Large intestine (tissue), 3 donors: ENCODE data around the gene NDUFAF5. TPM values are rescaled to one million over a fixed set of nuclear protein-coding genes. Genes with fewer than 3 reads are reported as not detected.
A peak's percentile ranks its signal among the peaks of the same experiment; 100 is the strongest.

Experiments
- DNase-seq, 2 donors: peaks; one replicate each; pipeline versions ENCODE4 v3.0.0 to v3.0.0-alpha.2; 2013
- H3K27ac ChIP-seq: one replicate; pipeline ENCODE4 v1.5.1; 2013; ENCODE audit warnings: low read length
- H3K27me3 ChIP-seq: 2 replicates; pipeline ENCODE4 v1.6.1; 2013; ENCODE audit warnings: low read length; ENCODE audit not compliant: control insufficient read depth, insufficient read depth
- H3K36me3 ChIP-seq: 2 replicates; pipeline ENCODE4 v1.6.1; 2013; ENCODE audit warnings: low read length; ENCODE audit not compliant: control insufficient read depth, insufficient read depth
- H3K4me1 ChIP-seq: one replicate; pipeline ENCODE4 v1.6.1; 2013; ENCODE audit warnings: low read length; ENCODE audit not compliant: control insufficient read depth, insufficient read depth
- H3K4me3 ChIP-seq: one replicate; pipeline ENCODE4 v1.5.1; 2013; ENCODE audit warnings: low read length
- H3K9me3 ChIP-seq: one replicate; pipeline ENCODE4 v1.6.1; 2013; ENCODE audit warnings: mild to moderate bottlenecking, low read depth, low read length, moderate library complexity; ENCODE audit not compliant: control insufficient read depth
- WGBS: methylation state at CpG from one replicate; pipeline ENCODE4 v1.1.5; 2013; ENCODE audit warnings: low lambda C conversion rate; ENCODE audit not compliant: insufficient coverage; 5-methylcytosine and 5-hydroxymethylcytosine counted together
- polyA plus RNA-seq: library from polyadenylated mRNA; unstranded; fragments of 120-200 nt; gene quantifications from one replicate; pipeline ENCODE4 v1.2.1, GENCODE V29; 2013

NDUFAF5 gene
- polyA plus RNA-seq, 1 donor: 22.7 TPM

DNA sequence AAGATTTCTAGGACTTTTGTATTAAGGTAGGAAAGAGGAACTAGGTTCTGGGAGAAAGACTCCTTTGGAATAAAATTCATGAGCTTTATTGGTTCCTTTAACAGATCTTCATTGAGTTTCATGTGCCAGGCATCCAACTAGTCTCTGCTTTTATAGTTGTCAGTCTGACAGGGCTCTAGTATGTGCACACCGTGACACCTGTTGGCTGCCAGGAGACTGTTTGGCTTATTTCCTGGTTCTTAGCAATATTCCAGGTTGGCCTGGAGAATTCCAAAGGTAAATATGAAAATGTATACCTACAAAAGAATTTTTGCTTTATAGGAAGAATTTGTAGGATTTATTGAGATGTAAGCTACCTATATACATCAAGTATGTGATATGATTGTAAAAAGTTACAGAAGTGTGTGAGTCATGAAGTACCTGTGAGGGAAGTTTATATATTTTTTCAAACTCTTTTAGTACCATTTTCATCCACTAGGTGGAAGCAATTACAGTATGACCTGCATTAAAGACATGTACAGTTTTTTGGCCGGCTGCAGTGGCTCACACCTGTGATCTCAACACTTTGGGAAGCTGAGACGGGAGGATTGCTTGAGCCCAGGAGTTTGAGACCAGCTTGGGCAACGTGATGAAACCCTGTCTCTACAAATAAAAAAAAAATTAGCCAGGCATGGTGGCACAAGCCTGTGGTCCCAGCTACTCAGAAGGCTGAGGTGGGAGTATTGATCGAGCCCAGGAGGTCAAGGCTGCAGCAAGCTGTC is 35.2 kb downstream of the NDUFAF5 start:
- WGBS: no CpG with 5 or more reads among the region's 5 CpGs
- no peaks in the 10 kb centered on the region for H3K27me3 ChIP-seq

GRCh38 chr20:13821876-13822275 is 37.0 kb downstream of the NDUFAF5 start:
- no peaks in the 10 kb centered on the region for H3K27me3 ChIP-seq
- no peak overlapping the region for H3K4me3 ChIP-seq
- no CpG with 5 or more reads among the region's 7 CpGs for WGBS
- no peak overlapping the region for H3K27ac ChIP-seq
- H3K9me3 ChIP-seq: no peaks in the 10 kb centered on the region
- peaks cover 13% of the 10 kb centered on the region for H3K36me3 ChIP-seq
- no peaks in the 10 kb centered on the region for H3K4me1 ChIP-seq
- no peak for DNase-seq

More for the DNA sequence above, 35.2 kb downstream of the NDUFAF5 start:
- no peak overlapping the region for H3K27ac ChIP-seq
- peak; percentile 32 to 66 for DNase-seq
- no peaks in the 10 kb centered on the region for H3K9me3 ChIP-seq
- H3K4me1 ChIP-seq: no peaks in the 10 kb centered on the region
- H3K36me3 ChIP-seq: peaks cover 25% of the 10 kb centered on the region
- H3K4me3 ChIP-seq: no peak overlapping the region

- no peak overlapping the region for H3K4me3 ChIP-seq
- H3K9me3 ChIP-seq: no peaks in the 10 kb centered on the region
- DNase-seq: no peak
- H3K36me3 ChIP-seq: peaks cover 10% of the 10 kb centered on the region
- H3K27me3 ChIP-seq: no peaks in the 10 kb centered on the region
- H3K4me1 ChIP-seq: no peaks in the 10 kb centered on the region
- WGBS: no CpG with 5 or more reads among the region's 2 CpGs
- no peak overlapping the region for H3K27ac ChIP-seq
These were observed 37.6 kb downstream of the NDUFAF5 start for GRCh38 chr20:13822459-13822858.

DNA sequence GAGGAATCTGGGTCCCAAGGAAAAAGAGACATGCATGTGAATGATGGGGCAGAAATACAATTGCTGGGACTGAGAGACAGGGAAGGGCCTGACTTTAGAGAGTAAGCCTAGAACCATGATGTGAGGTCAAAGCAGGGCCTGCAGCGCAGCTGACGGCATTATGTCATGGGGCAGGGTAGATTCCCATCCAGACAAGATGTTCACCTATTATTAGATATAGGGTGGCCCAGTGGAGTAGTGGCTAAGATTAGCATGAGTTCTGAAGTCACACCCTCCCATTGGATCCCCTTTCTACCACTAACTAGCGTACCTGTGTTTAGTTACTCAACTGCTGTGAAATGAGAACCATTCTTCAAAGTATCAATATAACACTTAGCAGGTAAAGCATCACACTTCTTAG is 39.6 kb downstream of the NDUFAF5 start:
- Histone ChIP-seq H3K27me3 (no peaks in the 10 kb centered on the region), H3K4me1 (no peaks in the 10 kb centered on the region), H3K9me3 (no peaks in the 10 kb centered on the region), H3K27ac (no peak overlapping the region), H3K36me3 (no peaks in the 10 kb centered on the region), H3K4me3 (no peak overlapping the region)
- DNase-seq: no peak
- WGBS: no CpG with 5 or more reads among the region's 3 CpGs

GRCh38 chr20:13825465-13825864 is 40.6 kb downstream of the NDUFAF5 start:
- no peaks in the 10 kb centered on the region for H3K9me3 ChIP-seq
- DNase-seq: no peak
- H3K27me3 ChIP-seq: no peaks in the 10 kb centered on the region
- no CpG with 5 or more reads among the region's 5 CpGs for WGBS
- no peaks in the 10 kb centered on the region for H3K4me1 ChIP-seq
- H3K36me3 ChIP-seq: no peaks in the 10 kb centered on the region
- no peak overlapping the region for H3K27ac ChIP-seq
- no peak overlapping the region for H3K4me3 ChIP-seq

GRCh38 chr20:13831476-13831875 is 46.6 kb downstream of the NDUFAF5 start:
- no peaks in the 10 kb centered on the region for H3K4me1 ChIP-seq
- no peak overlapping the region for H3K4me3 ChIP-seq
- H3K27ac ChIP-seq: no peak overlapping the region
- no peaks in the 10 kb centered on the region for H3K27me3 ChIP-seq
- no CpG with 5 or more reads among the region's 3 CpGs for WGBS
- H3K36me3 ChIP-seq: no peaks in the 10 kb centered on the region
- DNase-seq: no peak
- H3K9me3 ChIP-seq: no peaks in the 10 kb centered on the region

DNA sequence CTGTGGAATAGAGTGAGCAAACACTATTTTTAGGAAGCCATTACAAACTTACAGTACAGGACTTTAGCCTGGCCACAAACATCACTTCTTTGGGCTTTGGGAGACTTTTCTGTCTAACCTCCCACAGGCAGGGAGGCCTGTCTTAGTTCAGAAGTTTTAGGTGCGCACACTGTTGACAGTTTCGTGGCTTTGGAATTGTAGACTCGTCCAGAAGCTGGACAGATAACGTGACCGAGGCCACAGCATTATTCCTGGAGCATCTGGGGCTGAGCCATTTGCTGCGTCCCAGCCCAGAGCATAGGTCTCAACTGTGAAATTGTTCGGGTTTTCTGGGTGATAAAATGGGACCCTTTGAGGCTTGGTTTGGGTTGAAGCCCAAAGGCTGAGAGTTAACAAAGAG is 53.8 kb downstream of the NDUFAF5 start:
- no peak for DNase-seq
- Histone ChIP-seq H3K27ac (no peak overlapping the region), H3K9me3 (no peaks in the 10 kb centered on the region), H3K4me1 (no peaks in the 10 kb centered on the region), H3K36me3 (no peaks in the 10 kb centered on the region), H3K4me3 (no peak overlapping the region), H3K27me3 (no peaks in the 10 kb centered on the region)
- WGBS: no CpG with 5 or more reads among the region's 7 CpGs

DNA sequence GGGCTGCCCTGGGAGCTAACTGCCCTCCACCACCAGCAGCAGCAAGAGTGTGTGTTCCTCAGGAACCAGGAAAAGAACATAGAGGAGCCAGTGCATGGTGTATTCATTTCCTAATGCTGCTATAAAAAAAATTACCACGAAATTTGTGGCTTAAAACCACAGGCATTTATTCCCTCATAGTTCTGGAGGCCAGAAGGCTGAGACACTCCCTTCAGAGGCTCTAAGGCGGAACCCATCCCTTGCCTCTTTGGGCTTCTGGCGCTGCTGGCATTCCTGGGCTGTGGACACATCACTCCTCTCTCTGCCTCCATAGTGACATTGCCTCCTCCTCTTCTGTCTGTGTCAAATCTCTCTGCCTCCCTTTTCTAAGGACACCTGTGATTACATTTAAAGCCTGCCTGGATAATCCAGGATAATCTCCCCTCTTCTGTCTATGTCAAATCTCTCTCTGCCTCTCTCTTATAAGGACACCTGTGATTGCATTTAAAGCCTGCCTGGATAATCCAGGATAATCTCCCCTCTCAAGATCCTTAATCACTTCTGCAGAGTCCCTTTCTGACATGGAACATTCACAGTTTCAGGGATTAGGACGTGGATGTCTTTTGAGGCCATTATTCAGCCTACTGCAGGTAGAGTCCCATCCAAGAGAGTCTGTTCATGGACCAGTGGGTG is 54.7 kb downstream of the NDUFAF5 start:
- H3K4me1 ChIP-seq: no peaks in the 10 kb centered on the region
- no peaks in the 10 kb centered on the region for H3K9me3 ChIP-seq
- no peak overlapping the region for H3K27ac ChIP-seq
- H3K36me3 ChIP-seq: no peaks in the 10 kb centered on the region
- H3K4me3 ChIP-seq: no peak overlapping the region
- 67% methylated on average over 1 of the region's 4 CpGs for WGBS
- no peaks in the 10 kb centered on the region for H3K27me3 ChIP-seq
- no peak for DNase-seq

DNA sequence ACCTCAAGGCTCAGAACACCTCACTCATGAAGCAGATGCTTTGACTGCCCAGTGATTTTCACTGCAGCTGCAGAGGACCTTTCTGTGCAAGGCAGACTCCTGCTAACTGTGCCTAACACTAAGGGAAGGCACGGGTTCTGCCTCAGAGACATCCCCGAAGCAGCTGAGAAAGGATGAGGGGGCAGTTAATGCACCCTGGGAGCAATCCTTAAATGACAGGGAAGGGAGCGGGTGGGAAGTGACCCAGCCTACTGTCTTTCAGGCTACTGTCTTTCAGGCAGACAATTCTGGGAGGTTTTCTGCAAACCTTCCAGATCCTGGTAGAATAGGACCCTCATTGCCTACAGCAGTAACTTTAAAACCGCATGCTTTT is 55.3 kb downstream of the NDUFAF5 start:
- no peak overlapping the region for H3K27ac ChIP-seq
- H3K36me3 ChIP-seq: no peaks in the 10 kb centered on the region
- H3K9me3 ChIP-seq: no peaks in the 10 kb centered on the region
- 100% methylated on average over 1 of the region's 4 CpGs for WGBS
- DNase-seq: no peak
- no peak overlapping the region for H3K4me3 ChIP-seq
- no peaks in the 10 kb centered on the region for H3K4me1 ChIP-seq
- H3K27me3 ChIP-seq: no peaks in the 10 kb centered on the region

DNA sequence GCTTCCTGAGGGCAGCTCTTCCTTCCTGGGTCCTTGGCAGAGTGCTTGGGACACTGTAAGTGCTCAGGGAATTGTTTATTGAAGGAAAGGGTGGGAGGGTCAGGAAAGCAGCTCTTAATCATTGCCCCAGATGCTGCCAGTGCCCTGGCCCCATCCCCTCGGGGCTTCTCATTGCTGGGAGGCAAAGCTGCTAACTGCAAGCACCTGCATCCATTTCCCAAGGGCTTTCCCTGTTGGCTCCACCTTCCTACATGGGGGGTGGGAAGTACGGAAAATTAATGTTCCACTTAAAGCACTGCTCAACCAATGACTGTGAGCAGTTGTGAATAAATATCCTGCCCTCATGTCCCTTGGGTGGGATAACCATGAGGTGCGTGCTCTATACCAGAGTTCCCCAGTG is 56.4 kb downstream of the NDUFAF5 start:
- no peaks in the 10 kb centered on the region for H3K36me3 ChIP-seq
- no peak overlapping the region for H3K27ac ChIP-seq
- no peaks in the 10 kb centered on the region for H3K27me3 ChIP-seq
- DNase-seq: no peak
- H3K4me1 ChIP-seq: no peaks in the 10 kb centered on the region
- no peak overlapping the region for H3K4me3 ChIP-seq
- H3K9me3 ChIP-seq: no peaks in the 10 kb centered on the region
- no CpG with 5 or more reads among the region's 3 CpGs for WGBS

GRCh38 chr20:13844296-13844695 is 59.5 kb downstream of the NDUFAF5 start:
- H3K9me3 ChIP-seq: no peaks in the 10 kb centered on the region
- no peak for DNase-seq
- H3K4me1 ChIP-seq: no peaks in the 10 kb centered on the region
- H3K27ac ChIP-seq: no peak overlapping the region
- no peaks in the 10 kb centered on the region for H3K27me3 ChIP-seq
- no peaks in the 10 kb centered on the region for H3K36me3 ChIP-seq
- WGBS: no CpG with 5 or more reads among the region's 4 CpGs
- H3K4me3 ChIP-seq: no peak overlapping the region
